Amygdala (tissue), 56 donors: ENCODE measurements around the gene TBC1D1.

Experiments used
- DNase-seq, 56 donors: peaks; one replicate each; lab custom pipeline; 2025; lab: John Stamatoyannopoulos, UW

TBC1D1 gene

GRCh38 chr4:38157592-38157991 lies 266.7 kb downstream of the TBC1D1 start:
- no peak for DNase-seq

- peak in 2 of 56 donors; percentile 6 to 8 for DNase-seq
Measured at GRCh38 chr4:38160487-38161207, 269.8 kb downstream of the TBC1D1 start.

GRCh38 chr4:38161208-38162113 lies 270.6 kb downstream of the TBC1D1 start:
- no peak for DNase-seq

GRCh38 chr4:38162240-38162784 lies 271.4 kb downstream of the TBC1D1 start:
- DNase-seq = no peak

- no peak for DNase-seq
Measured at GRCh38 chr4:38163216-38164006, 272.5 kb downstream of the TBC1D1 start.

GRCh38 chr4:38164346-38164745 lies 273.5 kb downstream of the TBC1D1 start:
- no peak for DNase-seq

GRCh38 chr4:38166082-38166481 lies 275.2 kb downstream of the TBC1D1 start:
- no peak for DNase-seq

GRCh38 chr4:38166768-38167167 lies 275.9 kb downstream of the TBC1D1 start:
- DNase-seq = peak in 9 of 56 donors; percentile 8 to 57 (median 15)

- no peak for DNase-seq
Measured at GRCh38 chr4:38167973-38168372, 277.1 kb downstream of the TBC1D1 start.

GRCh38 chr4:38169524-38169923 lies 278.6 kb downstream of the TBC1D1 start:
- no peak for DNase-seq

- no peak for DNase-seq
Measured at GRCh38 chr4:38170338-38171169, 279.7 kb downstream of the TBC1D1 start.

- no peak for DNase-seq
Measured at GRCh38 chr4:38172078-38172477, 281.2 kb downstream of the TBC1D1 start.

- no peak for DNase-seq
Measured at GRCh38 chr4:38173935-38174518, 283.1 kb downstream of the TBC1D1 start.

- peak in 5 of 56 donors; percentile 6 to 54 (median 28) for DNase-seq
Measured at GRCh38 chr4:38174801-38175200, 283.9 kb downstream of the TBC1D1 start.

GRCh38 chr4:38176165-38176564 lies 285.3 kb downstream of the TBC1D1 start:
- no peak for DNase-seq

- peak in 5 of 56 donors; percentile 7 to 26 (median 17) for DNase-seq
Measured at GRCh38 chr4:38177035-38177546, 286.2 kb downstream of the TBC1D1 start.

GRCh38 chr4:38177641-38178391 lies 286.9 kb downstream of the TBC1D1 start:
- DNase-seq = no peak

GRCh38 chr4:38178392-38178995 lies 287.6 kb downstream of the TBC1D1 start:
- no peak for DNase-seq
